B cell (primary cell): Measurements from ENCODE around the gene CEP85L.

Experiments
- EZH2 ChIP-seq: IDR thresholded peaks from 2 replicates; pipeline ENCODE4 v1.6.1; 2012; ENCODE audit warnings: borderline replicate concordance, low read depth, mild to moderate bottlenecking, moderate library complexity, low read length; ENCODE audit not compliant: insufficient read depth, poor library complexity, severe bottlenecking
- TF ChIP-seq, protein P1 (sequence below): fragments of 200-600 bp; IDR thresholded peaks from one replicate; pipeline ENCODE4 v1.8.0; 2022; ENCODE audit warnings: antibody characterized with exemption, mild to moderate bottlenecking

DNA sequence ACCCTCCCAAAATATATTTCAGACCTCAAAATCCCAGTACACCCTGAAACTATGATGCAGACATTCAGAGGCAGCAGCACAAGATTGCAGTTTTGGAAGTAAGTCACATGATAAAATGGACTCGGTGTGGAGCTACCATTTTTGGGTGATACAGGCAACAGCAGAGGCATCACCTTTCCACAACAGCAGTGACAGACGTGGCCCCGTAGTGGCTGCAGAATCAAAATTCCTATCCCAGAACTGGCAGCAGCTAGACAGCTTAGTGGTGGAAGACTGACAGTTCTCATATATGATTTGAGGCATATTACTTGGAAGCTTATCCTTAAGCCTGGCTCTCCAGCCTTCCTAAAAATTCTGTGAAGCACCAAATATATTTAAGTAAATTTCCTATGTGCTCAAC, 83.4 kb downstream of the CEP85L start:
- TF ChIP-seq, protein P1, sequence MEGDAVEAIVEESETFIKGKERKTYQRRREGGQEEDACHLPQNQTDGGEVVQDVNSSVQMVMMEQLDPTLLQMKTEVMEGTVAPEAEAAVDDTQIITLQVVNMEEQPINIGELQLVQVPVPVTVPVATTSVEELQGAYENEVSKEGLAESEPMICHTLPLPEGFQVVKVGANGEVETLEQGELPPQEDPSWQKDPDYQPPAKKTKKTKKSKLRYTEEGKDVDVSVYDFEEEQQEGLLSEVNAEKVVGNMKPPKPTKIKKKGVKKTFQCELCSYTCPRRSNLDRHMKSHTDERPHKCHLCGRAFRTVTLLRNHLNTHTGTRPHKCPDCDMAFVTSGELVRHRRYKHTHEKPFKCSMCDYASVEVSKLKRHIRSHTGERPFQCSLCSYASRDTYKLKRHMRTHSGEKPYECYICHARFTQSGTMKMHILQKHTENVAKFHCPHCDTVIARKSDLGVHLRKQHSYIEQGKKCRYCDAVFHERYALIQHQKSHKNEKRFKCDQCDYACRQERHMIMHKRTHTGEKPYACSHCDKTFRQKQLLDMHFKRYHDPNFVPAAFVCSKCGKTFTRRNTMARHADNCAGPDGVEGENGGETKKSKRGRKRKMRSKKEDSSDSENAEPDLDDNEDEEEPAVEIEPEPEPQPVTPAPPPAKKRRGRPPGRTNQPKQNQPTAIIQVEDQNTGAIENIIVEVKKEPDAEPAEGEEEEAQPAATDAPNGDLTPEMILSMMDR = no peak
- no peak for TF ChIP-seq EZH2
